Liver (tissue), 9 donors: ENCODE measurements around the gene IGSF3. TPM values are rescaled to one million over a fixed set of nuclear protein-coding genes. Genes with fewer than 3 reads are reported as not detected.

ENCODE experiments used
- DNase-seq: peaks from one replicate; pipeline ENCODE4 v3.0.0-alpha.2; 2017; ENCODE audit warnings: low spot score
- H3K27ac ChIP-seq, 2 donors: one replicate each; pipeline ENCODE4 v1.7.0; 2013; ENCODE audit warnings: inconsistent platforms in 2 of 2, low read length in 2 of 2, control low read depth in 1 of 2, low read depth in 1 of 2, mild to moderate bottlenecking in 1 of 2
- H3K27me3 ChIP-seq, 4 donors: one replicate each; pipeline versions ENCODE4 v1.6.1 to v1.7.0; 2013; ENCODE audit warnings: low read length in 3 of 4, inconsistent platforms in 1 of 4, mild to moderate bottlenecking in 1 of 4, moderate library complexity in 1 of 4; ENCODE audit not compliant: control insufficient read depth in 4 of 4, insufficient read depth in 4 of 4
- H3K36me3 ChIP-seq, 4 donors: one replicate each; pipeline versions ENCODE4 v1.6.1 to v1.7.0; 2013; ENCODE audit warnings: low read length in 3 of 4, mild to moderate bottlenecking in 3 of 4, low read depth in 1 of 4, moderate library complexity in 1 of 4; ENCODE audit not compliant: control insufficient read depth in 4 of 4, insufficient read depth in 3 of 4
- H3K4me1 ChIP-seq, 4 donors: one replicate each; pipeline versions ENCODE4 v1.6.1 to v1.7.0; 2013; ENCODE audit warnings: low read length in 3 of 4, mild to moderate bottlenecking in 3 of 4, moderate library complexity in 1 of 4; ENCODE audit not compliant: control insufficient read depth in 4 of 4, insufficient read depth in 4 of 4
- H3K4me3 ChIP-seq, 3 donors: one replicate each; pipeline versions ENCODE4 v1.6.1 to v1.7.0; 2013; ENCODE audit warnings: low read length in 3 of 3, control low read depth in 1 of 3, low read depth in 1 of 3, mild to moderate bottlenecking in 1 of 3
- H3K9ac ChIP-seq, 2 donors: one replicate each; pipeline ENCODE4 v1.7.0; 2013; ENCODE audit warnings: low read length in 2 of 2, mild to moderate bottlenecking in 2 of 2, moderate library complexity in 2 of 2, control low read depth in 1 of 2, low read depth in 1 of 2
- H3K9me3 ChIP-seq, 4 donors: one replicate each; pipeline versions ENCODE4 v1.6.1 to v1.7.0; 2013; ENCODE audit warnings: low read length in 3 of 4; ENCODE audit not compliant: control insufficient read depth in 4 of 4
- EGR1 ChIP-seq, 2 donors: IDR thresholded peaks; 2 replicates each; pipeline ENCODE4 v1.6.1; 2016 to 2018; ENCODE audit warnings: antibody characterized with exemption in 2 of 2, low read depth in 2 of 2
- FOXA1 ChIP-seq: IDR thresholded peaks from 2 replicates; pipeline ENCODE4 v1.6.1; 2016; ENCODE audit warnings: antibody characterized with exemption
- HNF4A ChIP-seq, 2 donors: conservative IDR thresholded peaks; 2 replicates each; pipeline ENCODE4 v1.6.1; 2016; ENCODE audit warnings: antibody characterized with exemption in 2 of 2, mild to moderate bottlenecking in 2 of 2
- HNF4G ChIP-seq: IDR thresholded peaks from 2 replicates; pipeline ENCODE4 v1.6.1; 2016; ENCODE audit warnings: antibody characterized with exemption
- JUND ChIP-seq, 2 donors: IDR thresholded peaks; 2 replicates each; pipeline ENCODE4 v1.6.1; 2016; ENCODE audit warnings: antibody characterized with exemption in 2 of 2
- NR2F2 ChIP-seq: IDR thresholded peaks from 2 replicates; pipeline ENCODE4 v1.6.1; 2016; ENCODE audit warnings: antibody characterized with exemption
- RAD21 ChIP-seq, 2 donors: IDR thresholded peaks; 2 replicates each; pipeline ENCODE4 v1.6.1; 2016; ENCODE audit warnings: antibody characterized with exemption in 2 of 2, mild to moderate bottlenecking in 2 of 2
- RXRA ChIP-seq, 2 donors: IDR thresholded peaks; 2 replicates each; pipeline ENCODE4 v1.6.1; 2017 to 2018; ENCODE audit warnings: antibody characterized with exemption in 2 of 2, mild to moderate bottlenecking in 1 of 2
- SP1 ChIP-seq: IDR thresholded peaks from 2 replicates; pipeline ENCODE4 v1.6.1; 2018; ENCODE audit warnings: antibody characterized with exemption, mild to moderate bottlenecking
- TAF1 ChIP-seq: conservative IDR thresholded peaks from 2 replicates; pipeline ENCODE4 v1.6.1; 2016; ENCODE audit warnings: antibody characterized with exemption, mild to moderate bottlenecking
- YY1 ChIP-seq: IDR thresholded peaks from 2 replicates; pipeline ENCODE4 v1.6.1; 2016; ENCODE audit warnings: antibody characterized with exemption, mild to moderate bottlenecking
- WGBS: extraction: QIAGEN DNeasy Blood & Tissue Kit; methylation state at CpG from one replicate; pipeline ENCODE4 v1.1.7; 2013; 5-methylcytosine and 5-hydroxymethylcytosine counted together
- polyA plus RNA-seq, 2 donors: library from polyadenylated mRNA; stranded (reverse) in 1 of 2; unstranded in 1 of 2; fragments of 200-250 nt in 1 of 2; fragments of >200 nt in 1 of 2; fragmentation: Nextera tagmentation in 1 of 2; extraction: Ambion mirVana in 1 of 2; gene quantifications; one replicate each; pipeline versions ENCODE4 v1.2.1 to v1.2.3, GENCODE V29; 2013 to 2015
- total RNA-seq, 2 donors: library from RNA; depleted of rRNA; stranded (reverse); fragments of >200 nt; gene quantifications; one replicate each; pipeline ENCODE4 v1.2.3, GENCODE V29; 2014
- TF ChIP-seq, protein P1 (sequence below): fragments of 150-350 bp; IDR thresholded peaks from 2 replicates; pipeline ENCODE4 v1.5.1; 2017; ENCODE audit warnings: improper control_type of control experiment, low read depth, low read length; ENCODE audit not compliant: missing input control
- TF ChIP-seq, protein P2 (sequence below): IDR thresholded peaks from 2 replicates; pipeline ENCODE4 v1.6.1; 2016; ENCODE audit warnings: antibody characterized with exemption, mild to moderate bottlenecking
- TF ChIP-seq, protein P3 (sequence below): IDR thresholded peaks from 2 replicates; pipeline ENCODE4 v1.6.1; 2016; ENCODE audit warnings: antibody characterized with exemption
- TF ChIP-seq, protein P4 (sequence below): IDR thresholded peaks from 2 replicates; pipeline ENCODE4 v1.6.1; 2016; ENCODE audit warnings: antibody characterized with exemption
- TF ChIP-seq, protein P5 (sequence below): IDR thresholded peaks from 2 replicates; pipeline ENCODE4 v1.6.1; 2016; ENCODE audit warnings: antibody characterized with exemption
- donor health status: healthy.
- donor health status: healthy.
- donor health status: healthy.
- donor health status: healthy.
- donor health status: healthy.

IGSF3 gene
- total and polyA plus RNA-seq, 4 donors = 0.14 to 5.4 (median 0.68) TPM

DNA sequence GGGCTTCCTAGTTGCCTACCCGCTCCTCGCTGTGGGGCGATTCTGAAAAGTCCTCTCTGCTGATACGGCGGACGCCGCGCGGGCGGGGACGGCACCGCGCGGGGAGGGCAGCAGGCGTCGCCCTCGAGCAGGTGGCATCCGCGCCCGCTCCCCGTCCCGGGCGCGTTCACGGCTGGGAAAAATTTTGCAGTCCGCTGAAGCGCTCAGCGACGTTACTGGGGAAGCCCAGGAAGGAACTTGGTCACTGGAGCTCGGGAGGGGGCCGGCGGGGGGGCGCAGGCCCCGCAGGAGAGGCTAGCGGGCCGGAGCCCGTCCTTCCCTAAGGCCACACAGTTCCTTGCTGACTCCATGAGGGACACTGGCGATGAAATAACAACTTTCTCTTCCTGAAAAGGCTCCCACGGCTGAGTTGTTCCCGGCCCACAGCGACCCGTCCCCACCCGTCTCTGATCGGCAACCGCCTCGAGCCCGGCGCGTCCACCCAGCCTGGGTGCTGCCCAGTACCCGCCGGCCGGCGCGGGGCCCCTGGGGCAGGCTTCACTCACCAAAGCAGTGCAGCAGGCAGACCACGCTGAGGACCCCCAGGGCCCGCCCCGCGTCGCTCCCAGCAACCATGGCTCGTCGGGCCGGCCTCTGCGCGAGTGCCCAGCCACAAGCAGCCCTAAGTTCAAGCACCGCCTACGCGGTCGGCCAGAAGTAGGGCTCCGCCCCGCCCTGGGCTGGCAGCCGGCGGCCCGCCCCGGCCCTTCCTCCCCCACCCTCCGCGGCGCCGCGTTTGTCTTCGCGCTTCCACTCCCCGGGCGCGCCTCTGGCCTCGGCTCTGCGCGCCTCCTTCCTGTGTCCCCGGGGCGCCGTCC is 96.9 kb downstream of the IGSF3 start, which contains the start of gene CD58:
Gene CD58 (minus strand): TSS at position 669 of the 857 bp plus-strand sequence. CDS start 54 bp downstream, at position 615.
- H3K27ac ChIP-seq = peak within 1 kb of the TSS; percentile 93 to 97
- H3K4me3 ChIP-seq = peak within 1 kb of the TSS; percentile 88 to 91 (median 88)
- no peaks in the 10 kb centered on the region for H3K27me3 ChIP-seq
- peak; percentile 30 for TF ChIP-seq TAF1
- TF ChIP-seq, protein P1, sequence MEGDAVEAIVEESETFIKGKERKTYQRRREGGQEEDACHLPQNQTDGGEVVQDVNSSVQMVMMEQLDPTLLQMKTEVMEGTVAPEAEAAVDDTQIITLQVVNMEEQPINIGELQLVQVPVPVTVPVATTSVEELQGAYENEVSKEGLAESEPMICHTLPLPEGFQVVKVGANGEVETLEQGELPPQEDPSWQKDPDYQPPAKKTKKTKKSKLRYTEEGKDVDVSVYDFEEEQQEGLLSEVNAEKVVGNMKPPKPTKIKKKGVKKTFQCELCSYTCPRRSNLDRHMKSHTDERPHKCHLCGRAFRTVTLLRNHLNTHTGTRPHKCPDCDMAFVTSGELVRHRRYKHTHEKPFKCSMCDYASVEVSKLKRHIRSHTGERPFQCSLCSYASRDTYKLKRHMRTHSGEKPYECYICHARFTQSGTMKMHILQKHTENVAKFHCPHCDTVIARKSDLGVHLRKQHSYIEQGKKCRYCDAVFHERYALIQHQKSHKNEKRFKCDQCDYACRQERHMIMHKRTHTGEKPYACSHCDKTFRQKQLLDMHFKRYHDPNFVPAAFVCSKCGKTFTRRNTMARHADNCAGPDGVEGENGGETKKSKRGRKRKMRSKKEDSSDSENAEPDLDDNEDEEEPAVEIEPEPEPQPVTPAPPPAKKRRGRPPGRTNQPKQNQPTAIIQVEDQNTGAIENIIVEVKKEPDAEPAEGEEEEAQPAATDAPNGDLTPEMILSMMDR = peak; percentile 65
- TF ChIP-seq RAD21 (IDR thresholded peaks at IDR 0.05) = peak in 1 of 2 donors; percentile 29
- TF ChIP-seq EGR1 (IDR thresholded peaks at IDR 0.05; ENCODE audit: low read depth in 2 of 2) = peak; percentile 50 to 60
- peak; percentile 65 for TF ChIP-seq YY1
- peak; percentile 11 for TF ChIP-seq SP1
- TF ChIP-seq, protein P2, sequence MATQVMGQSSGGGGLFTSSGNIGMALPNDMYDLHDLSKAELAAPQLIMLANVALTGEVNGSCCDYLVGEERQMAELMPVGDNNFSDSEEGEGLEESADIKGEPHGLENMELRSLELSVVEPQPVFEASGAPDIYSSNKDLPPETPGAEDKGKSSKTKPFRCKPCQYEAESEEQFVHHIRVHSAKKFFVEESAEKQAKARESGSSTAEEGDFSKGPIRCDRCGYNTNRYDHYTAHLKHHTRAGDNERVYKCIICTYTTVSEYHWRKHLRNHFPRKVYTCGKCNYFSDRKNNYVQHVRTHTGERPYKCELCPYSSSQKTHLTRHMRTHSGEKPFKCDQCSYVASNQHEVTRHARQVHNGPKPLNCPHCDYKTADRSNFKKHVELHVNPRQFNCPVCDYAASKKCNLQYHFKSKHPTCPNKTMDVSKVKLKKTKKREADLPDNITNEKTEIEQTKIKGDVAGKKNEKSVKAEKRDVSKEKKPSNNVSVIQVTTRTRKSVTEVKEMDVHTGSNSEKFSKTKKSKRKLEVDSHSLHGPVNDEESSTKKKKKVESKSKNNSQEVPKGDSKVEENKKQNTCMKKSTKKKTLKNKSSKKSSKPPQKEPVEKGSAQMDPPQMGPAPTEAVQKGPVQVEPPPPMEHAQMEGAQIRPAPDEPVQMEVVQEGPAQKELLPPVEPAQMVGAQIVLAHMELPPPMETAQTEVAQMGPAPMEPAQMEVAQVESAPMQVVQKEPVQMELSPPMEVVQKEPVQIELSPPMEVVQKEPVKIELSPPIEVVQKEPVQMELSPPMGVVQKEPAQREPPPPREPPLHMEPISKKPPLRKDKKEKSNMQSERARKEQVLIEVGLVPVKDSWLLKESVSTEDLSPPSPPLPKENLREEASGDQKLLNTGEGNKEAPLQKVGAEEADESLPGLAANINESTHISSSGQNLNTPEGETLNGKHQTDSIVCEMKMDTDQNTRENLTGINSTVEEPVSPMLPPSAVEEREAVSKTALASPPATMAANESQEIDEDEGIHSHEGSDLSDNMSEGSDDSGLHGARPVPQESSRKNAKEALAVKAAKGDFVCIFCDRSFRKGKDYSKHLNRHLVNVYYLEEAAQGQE = peak; percentile 37
- TF ChIP-seq FOXA1 = no peak
- no peak for TF ChIP-seq HNF4G
- under 1% methylated on average over 90 of the region's 90 CpGs for WGBS
- H3K9ac ChIP-seq = peak within 1 kb of the TSS; percentile 79 to 85
- no peaks in the 10 kb centered on the region for H3K36me3 ChIP-seq
- H3K4me1 ChIP-seq = peaks cover 1 to 12% (median 11%) of the 10 kb centered on the region in 4 donors
- no peaks in the 10 kb centered on the region for H3K9me3 ChIP-seq
- peak; percentile 90 for DNase-seq

DNA sequence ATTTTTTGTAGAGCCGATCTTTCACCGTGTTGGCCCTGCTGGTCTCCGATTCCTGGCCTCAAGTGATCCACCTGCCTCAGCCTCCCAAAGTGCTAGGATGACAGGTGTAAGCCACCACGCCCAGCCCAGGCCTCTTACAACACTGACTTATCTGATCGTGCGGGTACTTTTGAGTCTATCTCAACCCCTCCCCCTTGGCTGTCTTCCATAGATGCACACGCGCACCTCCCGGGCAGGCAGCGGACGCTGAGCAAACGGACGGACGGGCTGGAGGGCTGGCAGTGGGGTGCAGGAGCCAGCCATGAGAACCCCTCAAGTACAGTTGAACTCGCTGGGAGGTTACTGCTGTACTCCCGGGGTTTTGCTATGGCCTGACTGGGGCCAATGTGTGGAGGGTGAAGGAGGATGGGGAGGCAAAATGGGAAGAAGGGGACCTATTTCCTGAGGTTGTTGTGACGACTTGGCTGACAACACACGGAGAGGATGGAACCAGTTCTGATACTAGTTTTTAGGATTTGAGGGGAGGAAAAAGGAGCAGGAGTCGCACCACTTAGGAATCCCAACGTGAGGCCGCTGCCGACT is 97.7 kb downstream of the IGSF3 start:
- no peaks in the 10 kb centered on the region for H3K9me3 ChIP-seq
- WGBS = 26% methylated on average over 22 of the region's 22 CpGs
- no peaks in the 10 kb centered on the region for H3K27me3 ChIP-seq
- TF ChIP-seq FOXA1 = no peak
- no peak for TF ChIP-seq SP1
- no peak for TF ChIP-seq HNF4A (conservative IDR thresholded peaks at IDR 0.05)
- TF ChIP-seq, protein P2 = no peak
- TF ChIP-seq RXRA (IDR thresholded peaks at IDR 0.05) = no peak
- no peak for TF ChIP-seq YY1
- TF ChIP-seq, protein P3, sequence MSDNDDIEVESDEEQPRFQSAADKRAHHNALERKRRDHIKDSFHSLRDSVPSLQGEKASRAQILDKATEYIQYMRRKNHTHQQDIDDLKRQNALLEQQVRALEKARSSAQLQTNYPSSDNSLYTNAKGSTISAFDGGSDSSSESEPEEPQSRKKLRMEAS = no peak
- TF ChIP-seq, protein P4, sequence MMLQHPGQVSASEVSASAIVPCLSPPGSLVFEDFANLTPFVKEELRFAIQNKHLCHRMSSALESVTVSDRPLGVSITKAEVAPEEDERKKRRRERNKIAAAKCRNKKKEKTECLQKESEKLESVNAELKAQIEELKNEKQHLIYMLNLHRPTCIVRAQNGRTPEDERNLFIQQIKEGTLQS = no peak
- no peak for TF ChIP-seq RAD21 (IDR thresholded peaks at IDR 0.05)
- TF ChIP-seq, protein P5, sequence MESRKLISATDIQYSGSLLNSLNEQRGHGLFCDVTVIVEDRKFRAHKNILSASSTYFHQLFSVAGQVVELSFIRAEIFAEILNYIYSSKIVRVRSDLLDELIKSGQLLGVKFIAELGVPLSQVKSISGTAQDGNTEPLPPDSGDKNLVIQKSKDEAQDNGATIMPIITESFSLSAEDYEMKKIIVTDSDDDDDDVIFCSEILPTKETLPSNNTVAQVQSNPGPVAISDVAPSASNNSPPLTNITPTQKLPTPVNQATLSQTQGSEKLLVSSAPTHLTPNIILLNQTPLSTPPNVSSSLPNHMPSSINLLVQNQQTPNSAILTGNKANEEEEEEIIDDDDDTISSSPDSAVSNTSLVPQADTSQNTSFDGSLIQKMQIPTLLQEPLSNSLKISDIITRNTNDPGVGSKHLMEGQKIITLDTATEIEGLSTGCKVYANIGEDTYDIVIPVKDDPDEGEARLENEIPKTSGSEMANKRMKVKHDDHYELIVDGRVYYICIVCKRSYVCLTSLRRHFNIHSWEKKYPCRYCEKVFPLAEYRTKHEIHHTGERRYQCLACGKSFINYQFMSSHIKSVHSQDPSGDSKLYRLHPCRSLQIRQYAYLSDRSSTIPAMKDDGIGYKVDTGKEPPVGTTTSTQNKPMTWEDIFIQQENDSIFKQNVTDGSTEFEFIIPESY = no peak
- no peak for TF ChIP-seq NR2F2
- TF ChIP-seq JUND (IDR thresholded peaks at IDR 0.05) = no peak

More for the DNA sequence above, 97.7 kb downstream of the IGSF3 start:
- Histone ChIP-seq H3K9ac (peak overlapping the region; percentile 24 to 79), H3K36me3 (no peaks in the 10 kb centered on the region), H3K4me3 (peak overlapping the region; percentile 88 to 91 (median 88)), H3K4me1 (peaks cover 1 to 12% (median 11%) of the 10 kb centered on the region in 4 donors), H3K27ac (peak overlapping the region; percentile 93 to 97)
- peak; percentile 76 for DNase-seq
